HepG2 (cell line): ENCODE measurements around the gene CD96.

Source experiments
- GPN1 ChIP-seq: sonication (generic); formaldehyde crosslinking; IDR thresholded peaks from 2 replicates; pipeline ENCODE4 v1.5.1; 2020; ENCODE audit warnings: missing genetic modification reagents, borderline replicate concordance
- TGIF2 ChIP-seq: IDR thresholded peaks from 2 replicates; pipeline ENCODE4 v1.6.1; 2016; ENCODE audit warnings: control low read depth, missing compliant biosample characterization
- ZNF7 ChIP-seq: IDR thresholded peaks from 2 replicates; pipeline ENCODE4 v1.6.1; 2016; ENCODE audit warnings: missing biosample characterization, missing genetic modification reagents
- TF ChIP-seq, protein P1 (sequence below): sonication (generic); formaldehyde crosslinking; IDR thresholded peaks from 2 replicates; pipeline ENCODE4 v1.5.0; 2020; ENCODE audit warnings: mild to moderate bottlenecking, missing genetic modification reagents, moderate library complexity

DNA sequence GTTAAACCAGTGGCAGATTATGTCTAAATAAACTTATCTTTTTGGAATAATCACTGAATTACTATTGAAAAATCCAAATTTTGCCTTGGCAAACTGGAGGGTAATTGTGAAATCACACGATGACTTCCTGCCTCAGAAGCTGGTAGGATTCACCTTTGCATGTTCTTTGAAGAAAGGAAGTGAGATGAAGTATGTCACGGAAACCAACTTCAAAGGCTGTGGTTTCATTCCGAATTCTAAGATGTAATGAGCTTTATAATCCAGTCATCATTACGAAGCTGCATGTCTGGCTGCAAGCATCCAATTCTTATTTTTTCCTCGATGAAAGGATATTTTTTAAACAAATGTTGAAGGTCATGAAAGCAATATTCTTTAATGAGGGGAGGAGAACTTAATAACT is 68.2 kb downstream of the CD96 start:
- TF ChIP-seq, protein P1, sequence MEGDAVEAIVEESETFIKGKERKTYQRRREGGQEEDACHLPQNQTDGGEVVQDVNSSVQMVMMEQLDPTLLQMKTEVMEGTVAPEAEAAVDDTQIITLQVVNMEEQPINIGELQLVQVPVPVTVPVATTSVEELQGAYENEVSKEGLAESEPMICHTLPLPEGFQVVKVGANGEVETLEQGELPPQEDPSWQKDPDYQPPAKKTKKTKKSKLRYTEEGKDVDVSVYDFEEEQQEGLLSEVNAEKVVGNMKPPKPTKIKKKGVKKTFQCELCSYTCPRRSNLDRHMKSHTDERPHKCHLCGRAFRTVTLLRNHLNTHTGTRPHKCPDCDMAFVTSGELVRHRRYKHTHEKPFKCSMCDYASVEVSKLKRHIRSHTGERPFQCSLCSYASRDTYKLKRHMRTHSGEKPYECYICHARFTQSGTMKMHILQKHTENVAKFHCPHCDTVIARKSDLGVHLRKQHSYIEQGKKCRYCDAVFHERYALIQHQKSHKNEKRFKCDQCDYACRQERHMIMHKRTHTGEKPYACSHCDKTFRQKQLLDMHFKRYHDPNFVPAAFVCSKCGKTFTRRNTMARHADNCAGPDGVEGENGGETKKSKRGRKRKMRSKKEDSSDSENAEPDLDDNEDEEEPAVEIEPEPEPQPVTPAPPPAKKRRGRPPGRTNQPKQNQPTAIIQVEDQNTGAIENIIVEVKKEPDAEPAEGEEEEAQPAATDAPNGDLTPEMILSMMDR (CRISPR knock-in tag), result no peak
- TF ChIP-seq GPN1 (no peak), ZNF7 (CRISPR knock-in tag) (no peak), TGIF2 (CRISPR knock-in tag) (no peak)
